HCT116 (cell line): ENCODE data around the gene SLC5A3. TPM values are rescaled to one million over a fixed set of nuclear protein-coding genes. Genes with fewer than 3 reads are reported as not detected.

Experiments
- ATAC-seq: fragments of 200-7000 bp; cut with Tn5 transposase; 2 replicates; pipeline ENCODE4 v1.9.1; 2020; ENCODE audit warnings: mild to moderate bottlenecking, moderate library complexity
- BruUV-seq: library from RNA; stranded (reverse); fragments of 400-500 nt; replicated peaks from 2 replicates; lab custom pipeline; 2021; lab: Mats Ljungman, UMichigan
- CTCF ChIA-PET: fragments of 300-600 bp; sonication (Branson Sonifier 250); formaldehyde crosslinking; loops from one replicate; lab custom pipeline; 2021; ENCODE audit warnings: antibody characterized with exemption; lab: Charles Lee
- POLR2A ChIA-PET: fragments of 300-600, 350-600 bp; sonication (Branson Sonifier 250); formaldehyde crosslinking; loops from one replicate; lab custom pipeline; 2021; ENCODE audit warnings: antibody characterized with exemption; lab: Charles Lee
- RAD21 ChIA-PET, 2 experiments: fragments of 300-600 bp; sonication (Branson Sonifier 250); formaldehyde crosslinking; loops; one replicate each; lab custom pipeline; 2023; ENCODE audit warnings: low total read pairs in 2 of 2; ENCODE audit not compliant: uncharacterized antibody in 2 of 2, unreplicated experiment in 2 of 2, low non-redundant PET in 1 of 2; lab: Charles Lee
- DNase-seq: peaks from one replicate; pipeline ENCODE4 v3.0.0-alpha.2; 2010; ENCODE audit warnings: low read depth, low spot score
- H2AFZ ChIP-seq: fragments of 200-600 bp; shearing (Covaris generic), sonication (generic); 2 replicates; pipeline ENCODE4 v1.6.1; 2017; ENCODE audit warnings: low read depth, mixed run types, mixed read lengths, antibody characterized with exemption, low read length; ENCODE audit not compliant: poor library complexity, severe bottlenecking
- H3K27ac ChIP-seq: 2 replicates; pipeline ENCODE4 v1.5.1; 2012; ENCODE audit warnings: low read depth, low read length
- H3K27me3 ChIP-seq: fragments of 200-600 bp; sonication (generic); 2 replicates; pipeline ENCODE4 v1.6.1; 2016; ENCODE audit warnings: mixed run types, low read length, mixed read lengths; ENCODE audit not compliant: insufficient read depth
- H3K36me3 ChIP-seq, 2 experiments: fragments of 200-500 bp in 1 of 2; fragments of 200-600 bp in 1 of 2; sonication (Bioruptor generic) in 1 of 2; sonication (generic) in 1 of 2; 2 replicates each; pipeline versions ENCODE4 v1.5.1 to v1.6.1; 2014 to 2016; ENCODE audit warnings: low read length in 2 of 2, inconsistent platforms in 1 of 2, mixed read lengths in 1 of 2, mixed run types in 1 of 2; ENCODE audit not compliant: insufficient read depth in 2 of 2, control insufficient read depth in 1 of 2
- H3K4me1 ChIP-seq, 2 experiments: fragments of 200-600 bp in 1 of 2; sonication (generic) in 1 of 2; 2 replicates each; pipeline versions ENCODE4 v1.5.1 to v1.6.1; 2012 to 2017; ENCODE audit warnings: low read length in 2 of 2, inconsistent platforms in 1 of 2, mild to moderate bottlenecking in 1 of 2, mixed read lengths in 1 of 2, mixed run types in 1 of 2, moderate library complexity in 1 of 2; ENCODE audit not compliant: insufficient read depth in 2 of 2, control insufficient read depth in 1 of 2
- H3K4me2 ChIP-seq: fragments of 200-600 bp; sonication (generic); 2 replicates; pipeline ENCODE4 v1.6.1; 2017; ENCODE audit warnings: mixed run types, low read length, mixed read lengths
- H3K4me3 ChIP-seq, 2 experiments: fragments of 200-600 bp in 1 of 2; sonication (generic) in 1 of 2; replicated peaks in 1 of 2; 2 replicates each; pipeline ENCODE4 v1.5.1; 2011 to 2016; ENCODE audit warnings: low read length in 2 of 2, control low read depth in 1 of 2, low read depth in 1 of 2, mild to moderate bottlenecking in 1 of 2, mixed read lengths in 1 of 2, mixed run types in 1 of 2
- H3K79me2 ChIP-seq: fragments of 200-600 bp; sonication (generic); 2 replicates; pipeline ENCODE4 v1.6.1; 2017; ENCODE audit warnings: mild to moderate bottlenecking, mixed run types, low read length, moderate library complexity, mixed read lengths; ENCODE audit not compliant: insufficient read depth
- H3K9ac ChIP-seq: fragments of 200-600 bp; sonication (generic); 2 replicates; pipeline ENCODE4 v1.6.1; 2016; ENCODE audit warnings: low read length, mixed read lengths
- H3K9me2 ChIP-seq: fragments of 200-600 bp; sonication (generic), shearing (Covaris generic); 2 replicates; pipeline ENCODE4 v1.6.1; 2017; ENCODE audit warnings: mixed run types, mild to moderate bottlenecking, moderate library complexity; ENCODE audit not compliant: insufficient read depth
- H3K9me3 ChIP-seq, 2 experiments: fragments of 200-500 bp in 1 of 2; fragments of 200-600 bp in 1 of 2; sonication (Bioruptor generic) in 1 of 2; sonication (generic) in 1 of 2; 2 replicates each; pipeline ENCODE4 v1.6.1; 2014 to 2017; ENCODE audit warnings: low read length in 2 of 2, mixed read lengths in 2 of 2, inconsistent platforms in 1 of 2, low read depth in 1 of 2, mild to moderate bottlenecking in 1 of 2, mixed run types in 1 of 2, moderate library complexity in 1 of 2; ENCODE audit not compliant: control insufficient read depth in 1 of 2, insufficient read depth in 1 of 2
- H4K20me1 ChIP-seq: fragments of 200-600 bp; sonication (generic), shearing (Covaris generic); 2 replicates; pipeline ENCODE4 v1.6.1; 2017; ENCODE audit warnings: mixed run types, mild to moderate bottlenecking, moderate library complexity; ENCODE audit not compliant: insufficient read depth
- CBX3 ChIP-seq: IDR thresholded peaks from 2 replicates; pipeline ENCODE4 v1.6.1; 2012; ENCODE audit warnings: low read depth
- CEBPB ChIP-seq: IDR thresholded peaks from 2 replicates; pipeline ENCODE4 v1.6.1; 2012; ENCODE audit warnings: low read depth
- EGR1 ChIP-seq: IDR thresholded peaks from 2 replicates; pipeline ENCODE4 v1.6.1; 2012; ENCODE audit warnings: low read depth
- EZH2 ChIP-seq: fragments of 200-600 bp; sonication (generic); IDR thresholded peaks from 2 replicates; pipeline ENCODE4 v1.6.1; 2017; ENCODE audit warnings: antibody characterized with exemption, mixed run types
- EZH2phosphoT487 ChIP-seq: fragments of 200-600 bp; IDR thresholded peaks from 2 replicates; pipeline ENCODE4 v1.6.1; 2018; ENCODE audit warnings: antibody characterized with exemption, borderline replicate concordance
- FOSL1 ChIP-seq: IDR thresholded peaks from 2 replicates; pipeline ENCODE4 v1.6.1; 2012; ENCODE audit warnings: low read depth
- JUND ChIP-seq: IDR thresholded peaks from 2 replicates; pipeline ENCODE4 v1.6.1; 2012
- RAD21 ChIP-seq: IDR thresholded peaks from 2 replicates; pipeline ENCODE4 v1.6.1; 2012; ENCODE audit warnings: low read depth, mild to moderate bottlenecking
- SIN3A ChIP-seq: IDR thresholded peaks from 2 replicates; pipeline ENCODE4 v1.6.1; 2012; ENCODE audit warnings: low read depth
- SP1 ChIP-seq: IDR thresholded peaks from 2 replicates; pipeline ENCODE4 v1.6.1; 2012; ENCODE audit warnings: low read depth
- SRF ChIP-seq: IDR thresholded peaks from 2 replicates; pipeline ENCODE4 v1.6.1; 2012; ENCODE audit warnings: low read depth
- YY1 ChIP-seq: IDR thresholded peaks from 2 replicates; pipeline ENCODE4 v1.6.1; 2011; ENCODE audit warnings: low read length, low read depth, moderate library complexity, mild to moderate bottlenecking; ENCODE audit not compliant: insufficient replicate concordance; ENCODE audit errors: extremely low read depth
- ZFX ChIP-seq: fragments of 450-650 bp; IDR thresholded peaks from 2 replicates; pipeline ENCODE4 v1.6.1; 2017
- intact Hi-C: fragments of 100-400 bp; cut with micrococcal nuclease; formaldehyde crosslinking; loops from 2 replicates; pipeline ENCODE4 v1.10.0; 2022
- total RNA-seq: library from RNA; stranded (reverse); gene quantifications from one replicate; pipeline ENCODE4 v1.2.1, GENCODE V29; 2021; ENCODE audit not compliant: unreplicated experiment
- TF ChIP-seq, protein P1 (sequence below): IDR thresholded peaks from 2 replicates; pipeline ENCODE4 v1.6.1; 2012
- TF ChIP-seq, protein P2 (sequence below): IDR thresholded peaks from 2 replicates; pipeline ENCODE4 v1.6.1; 2012; ENCODE audit warnings: low read depth
- TF ChIP-seq, protein P3 (sequence below), 3 experiments: fragments of 200-600 bp in 1 of 3; sonication (generic) in 1 of 3; IDR thresholded peaks in 2 of 3; conservative IDR thresholded peaks in 1 of 3; 2 replicates each; pipeline ENCODE4 v1.5.1; 2012 to 2017; ENCODE audit warnings: low read depth in 2 of 3, low read length in 2 of 3, antibody characterized with exemption in 1 of 3, borderline replicate concordance in 1 of 3, control low read depth in 1 of 3, mild to moderate bottlenecking in 1 of 3, mixed read lengths in 1 of 3, mixed run types in 1 of 3, moderate library complexity in 1 of 3; ENCODE audit not compliant: insufficient read depth in 1 of 3

The SLC5A3 gene
- total RNA-seq, 1 experiment from 2014 or later = 11.8 TPM

DNA sequence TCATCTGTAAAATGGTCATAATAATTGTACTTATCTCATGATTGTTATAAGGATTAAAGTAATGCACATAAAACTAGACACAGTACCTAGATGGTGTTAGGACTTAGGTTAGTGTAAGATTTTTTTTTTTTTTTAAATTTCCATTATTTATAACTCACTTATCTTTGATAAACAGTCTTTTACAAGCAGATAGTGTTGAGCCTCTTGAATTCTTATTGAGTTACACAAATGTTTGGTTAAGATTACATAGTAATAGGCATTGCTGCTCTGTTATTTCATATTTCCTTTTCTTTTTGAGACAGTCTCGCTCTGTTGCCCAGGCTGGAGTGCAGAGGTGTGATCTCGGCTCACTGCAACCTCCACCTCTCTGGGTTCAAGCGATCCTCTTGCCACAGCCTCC, 15.4 kb downstream of the SLC5A3 start:
- ChIA-PET CTCF (no interaction called here), RAD21 (no interaction called here), POLR2A (no interaction called here)
- H3K9me2 ChIP-seq = no peaks in the 10 kb centered on the region
- H2AFZ ChIP-seq = no peak overlapping the region
- ATAC-seq (no peak), DNase-seq (no peak)
- H3K4me2 ChIP-seq = no peak overlapping the region
- H3K27me3 ChIP-seq = no peaks in the 10 kb centered on the region
- BruUV-seq = no TSS peak
- no peaks in the 10 kb centered on the region for H3K36me3 ChIP-seq
- no peak overlapping the region for H3K9ac ChIP-seq
- peaks cover 14% of the 10 kb centered on the region; the same call in 1 of the 2 replicates for H4K20me1 ChIP-seq
- intact Hi-C loops = no loop called here
- H3K4me1 ChIP-seq = no peaks in the 10 kb centered on the region
- TF ChIP-seq YY1 (no peak), JUND (no peak), RAD21 (no peak), CBX3 (no peak), FOSL1 (no peak), ZFX (no peak), CEBPB (no peak), SRF (no peak), EGR1 (no peak), SP1 (no peak), EZH2phosphoT487 (no peak), SIN3A (no peak), EZH2 (no peak)
- TF ChIP-seq, protein P1, sequence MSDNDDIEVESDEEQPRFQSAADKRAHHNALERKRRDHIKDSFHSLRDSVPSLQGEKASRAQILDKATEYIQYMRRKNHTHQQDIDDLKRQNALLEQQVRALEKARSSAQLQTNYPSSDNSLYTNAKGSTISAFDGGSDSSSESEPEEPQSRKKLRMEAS = no peak
- TF ChIP-seq, protein P2, sequence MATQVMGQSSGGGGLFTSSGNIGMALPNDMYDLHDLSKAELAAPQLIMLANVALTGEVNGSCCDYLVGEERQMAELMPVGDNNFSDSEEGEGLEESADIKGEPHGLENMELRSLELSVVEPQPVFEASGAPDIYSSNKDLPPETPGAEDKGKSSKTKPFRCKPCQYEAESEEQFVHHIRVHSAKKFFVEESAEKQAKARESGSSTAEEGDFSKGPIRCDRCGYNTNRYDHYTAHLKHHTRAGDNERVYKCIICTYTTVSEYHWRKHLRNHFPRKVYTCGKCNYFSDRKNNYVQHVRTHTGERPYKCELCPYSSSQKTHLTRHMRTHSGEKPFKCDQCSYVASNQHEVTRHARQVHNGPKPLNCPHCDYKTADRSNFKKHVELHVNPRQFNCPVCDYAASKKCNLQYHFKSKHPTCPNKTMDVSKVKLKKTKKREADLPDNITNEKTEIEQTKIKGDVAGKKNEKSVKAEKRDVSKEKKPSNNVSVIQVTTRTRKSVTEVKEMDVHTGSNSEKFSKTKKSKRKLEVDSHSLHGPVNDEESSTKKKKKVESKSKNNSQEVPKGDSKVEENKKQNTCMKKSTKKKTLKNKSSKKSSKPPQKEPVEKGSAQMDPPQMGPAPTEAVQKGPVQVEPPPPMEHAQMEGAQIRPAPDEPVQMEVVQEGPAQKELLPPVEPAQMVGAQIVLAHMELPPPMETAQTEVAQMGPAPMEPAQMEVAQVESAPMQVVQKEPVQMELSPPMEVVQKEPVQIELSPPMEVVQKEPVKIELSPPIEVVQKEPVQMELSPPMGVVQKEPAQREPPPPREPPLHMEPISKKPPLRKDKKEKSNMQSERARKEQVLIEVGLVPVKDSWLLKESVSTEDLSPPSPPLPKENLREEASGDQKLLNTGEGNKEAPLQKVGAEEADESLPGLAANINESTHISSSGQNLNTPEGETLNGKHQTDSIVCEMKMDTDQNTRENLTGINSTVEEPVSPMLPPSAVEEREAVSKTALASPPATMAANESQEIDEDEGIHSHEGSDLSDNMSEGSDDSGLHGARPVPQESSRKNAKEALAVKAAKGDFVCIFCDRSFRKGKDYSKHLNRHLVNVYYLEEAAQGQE = no peak
- TF ChIP-seq, protein P3, sequence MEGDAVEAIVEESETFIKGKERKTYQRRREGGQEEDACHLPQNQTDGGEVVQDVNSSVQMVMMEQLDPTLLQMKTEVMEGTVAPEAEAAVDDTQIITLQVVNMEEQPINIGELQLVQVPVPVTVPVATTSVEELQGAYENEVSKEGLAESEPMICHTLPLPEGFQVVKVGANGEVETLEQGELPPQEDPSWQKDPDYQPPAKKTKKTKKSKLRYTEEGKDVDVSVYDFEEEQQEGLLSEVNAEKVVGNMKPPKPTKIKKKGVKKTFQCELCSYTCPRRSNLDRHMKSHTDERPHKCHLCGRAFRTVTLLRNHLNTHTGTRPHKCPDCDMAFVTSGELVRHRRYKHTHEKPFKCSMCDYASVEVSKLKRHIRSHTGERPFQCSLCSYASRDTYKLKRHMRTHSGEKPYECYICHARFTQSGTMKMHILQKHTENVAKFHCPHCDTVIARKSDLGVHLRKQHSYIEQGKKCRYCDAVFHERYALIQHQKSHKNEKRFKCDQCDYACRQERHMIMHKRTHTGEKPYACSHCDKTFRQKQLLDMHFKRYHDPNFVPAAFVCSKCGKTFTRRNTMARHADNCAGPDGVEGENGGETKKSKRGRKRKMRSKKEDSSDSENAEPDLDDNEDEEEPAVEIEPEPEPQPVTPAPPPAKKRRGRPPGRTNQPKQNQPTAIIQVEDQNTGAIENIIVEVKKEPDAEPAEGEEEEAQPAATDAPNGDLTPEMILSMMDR (IDR thresholded peaks at IDR 0.05 in 2 of 3, conservative IDR thresholded peaks at IDR 0.05 in 1 of 3; ENCODE audit: borderline replicate concordance in 1 of 3, insufficient read depth in 1 of 3, low read depth in 2 of 3, low read length in 2 of 3) = no peak
- peaks cover 96% of the 10 kb centered on the region for H3K79me2 ChIP-seq
- no peaks in the 10 kb centered on the region for H3K9me3 ChIP-seq
- H3K27ac ChIP-seq = no peak overlapping the region
- no peak overlapping the region for H3K4me3 ChIP-seq
